K562 (cell line): ENCODE data around the gene ARHGAP35. TPM values are rescaled to one million over a fixed set of nuclear protein-coding genes. Genes with fewer than 3 reads are reported as not detected.

ENCODE experiments used
- ARID3A ChIP-seq: IDR thresholded peaks from 2 replicates; pipeline ENCODE4 v1.6.1; 2012; ENCODE audit warnings: low read depth, low read length, improper control_type of control experiment, borderline replicate concordance
- ATF6 ChIP-seq: sonication (generic); formaldehyde crosslinking; IDR thresholded peaks from 2 replicates; pipeline ENCODE4 v1.4.0; 2020; ENCODE audit warnings: mild to moderate bottlenecking, missing genetic modification reagents
- CLOCK ChIP-seq: fragments of 250-450 bp; sonication (Bioruptor Pico); IDR thresholded peaks from 2 replicates; pipeline ENCODE4 v1.4.0; 2020; ENCODE audit warnings: mild to moderate bottlenecking, moderate library complexity, borderline replicate concordance
- CREB5 ChIP-seq: fragments of 250-450 bp; sonication (Bioruptor Pico); IDR thresholded peaks from 2 replicates; pipeline ENCODE4 v1.5.0; 2020; ENCODE audit warnings: mild to moderate bottlenecking
- NBN ChIP-seq: fragments of 450-650 bp; IDR thresholded peaks from 2 replicates; pipeline ENCODE4 v1.6.1; 2016; ENCODE audit warnings: low read depth, mild to moderate bottlenecking
- NFIX ChIP-seq: fragments of 250-450 bp; sonication (Bioruptor Pico); IDR thresholded peaks from 2 replicates; pipeline ENCODE4 v1.4.0; 2020; ENCODE audit warnings: low read depth, mild to moderate bottlenecking, moderate library complexity
- NR1H2 ChIP-seq: sonication (generic); formaldehyde crosslinking; IDR thresholded peaks from 2 replicates; pipeline ENCODE4 v1.4.0; 2020; ENCODE audit warnings: mild to moderate bottlenecking, missing genetic modification reagents
- PCBP1 ChIP-seq: fragments of 200-400 bp; formaldehyde crosslinking; IDR thresholded peaks from 2 replicates; pipeline ENCODE4 v1.6.1; 2018; ENCODE audit warnings: mild to moderate bottlenecking, low read depth, low read length; ENCODE audit not compliant: poor library complexity, severe bottlenecking
- PKNOX1 ChIP-seq: fragments of 450-650 bp; IDR thresholded peaks from 2 replicates; pipeline ENCODE4 v1.6.1; 2016
- RAD21 ChIP-seq, 2 experiments: fragments of 250-450 bp in 1 of 2; fragments of 450-650 bp in 1 of 2; sonication (Bioruptor Pico) in 1 of 2; formaldehyde crosslinking in 1 of 2; IDR thresholded peaks in 1 of 2; conservative IDR thresholded peaks in 1 of 2; 2 replicates each; pipeline versions ENCODE4 v1.4.0 to v1.8.0; 2020 to 2022; ENCODE audit warnings: mild to moderate bottlenecking in 2 of 2, moderate library complexity in 1 of 2
- RBM17 ChIP-seq: fragments of 200-400 bp; formaldehyde crosslinking; IDR thresholded peaks from 2 replicates; pipeline ENCODE4 v1.6.1; 2017; ENCODE audit warnings: low read depth, mild to moderate bottlenecking, low read length, borderline replicate concordance
- STAT5A ChIP-seq: IDR thresholded peaks from 2 replicates; pipeline ENCODE4 v1.6.1; 2012; ENCODE audit warnings: low read length, inconsistent platforms, borderline replicate concordance
- U2AF1 ChIP-seq: fragments of 200-400 bp; formaldehyde crosslinking; optimal IDR thresholded peaks from 2 replicates; pipeline ENCODE3; 2017; ENCODE audit warnings: mild to moderate bottlenecking, low read depth, low read length, moderate library complexity
- ZNF398 ChIP-seq: fragments of 250-450 bp; sonication (Bioruptor Pico); IDR thresholded peaks from 2 replicates; pipeline ENCODE4 v1.8.0; 2021; ENCODE audit warnings: moderate library complexity, mild to moderate bottlenecking, inconsistent platforms
- ZNF445 ChIP-seq: fragments of 250-450 bp; sonication (Bioruptor Pico); IDR thresholded peaks from 2 replicates; pipeline ENCODE4 v1.4.0; 2020; ENCODE audit warnings: low read depth, mild to moderate bottlenecking, moderate library complexity
- polyA plus RNA-seq, 8 experiments: library from polyadenylated mRNA; depleted of rRNA in 4 of 8; stranded (reverse) in 5 of 8; unstranded in 3 of 8; fragments of >200 nt; fragmentation: Nextera tagmentation in 2 of 8; fragmentation: Illumina TruSeq in 1 of 8; extraction: Ambion mirVana in 2 of 8; extraction: Trizol in 1 of 8; gene quantifications; 2 replicates each; pipeline versions ENCODE4 v1.2.1 to v1.2.3, GENCODE V29; 2011 to 2014; ENCODE audit warnings: inconsistent platforms in 1 of 8, missing spikeins in 1 of 8
- total RNA-seq, 7 experiments: library from RNA; depleted of rRNA in 6 of 7; stranded (reverse); fragments of >200 nt in 6 of 7; fragmentation: Illumina TruSeq in 2 of 7; extraction: Trizol in 2 of 7; gene quantifications; 2 replicates each; pipeline versions ENCODE4 v1.2.1 to v1.2.3, GENCODE V29; 2011 to 2021; ENCODE audit warnings: low replicate concordance in 1 of 7

The ARHGAP35 gene
- total and polyA plus RNA-seq, 9 of the 15 experiments (the other 6 are each of a cell fraction or from before 2014, with no cell fraction given), result 0.27 to 26.4 (median 10.2) TPM

GRCh38 chr19:46860125-46860845, 512 bp upstream of the ARHGAP35 start (continued):
- TF ChIP-seq RAD21 (CRISPR knock-in tag; conservative IDR thresholded peaks at IDR 0.05 in 1 of 2, IDR thresholded peaks at IDR 0.05 in 1 of 2) (0 out of 4 replicates have a peak, but pooled peaks have one; percentile 11), U2AF1 (peak; percentile 83), CREB5 (CRISPR knock-in tag) (no peak), NBN (no peak; the same call in 1 of the 2 replicates), STAT5A (no peak), PCBP1 (no peak), RBM17 (no peak), ZNF398 (CRISPR knock-in tag) (no peak), ARID3A (no peak), NR1H2 (CRISPR knock-in tag) (peak; percentile 97; the same call in 1 of the 2 replicates), NFIX (CRISPR knock-in tag) (no peak), ATF6 (CRISPR knock-in tag) (peak; percentile 88), CLOCK (no peak), ZNF445 (CRISPR knock-in tag) (no peak), PKNOX1 (no peak)
